AG10803 (cell line): ENCODE results near the gene SLC25A33.

Source experiments
- DNase-seq: peaks from one replicate; pipeline ENCODE4 v3.0.0; 2010; ENCODE audit warnings: low read depth
- H3K4me3 ChIP-seq: 2 replicates; pipeline ENCODE4 v1.5.1; 2011; ENCODE audit warnings: mild to moderate bottlenecking, low read length, control low read depth
- CTCF ChIP-seq: conservative IDR thresholded peaks from 2 replicates; pipeline ENCODE4 v1.5.1; 2011; ENCODE audit warnings: mild to moderate bottlenecking, low read length, control low read depth, inconsistent platforms

SLC25A33 gene

GRCh38 chr1:9539165-9539828 lies at the start of gene SLC25A33:
Gene SLC25A33 (plus strand): TSS chr1:9539465. CDS start chr1:9539692, 227 bp downstream.
- no peak for TF ChIP-seq CTCF
- peak within 1 kb of the TSS; percentile 79 for H3K4me3 ChIP-seq
- peak; percentile 95 for DNase-seq

- peak; percentile 90 for TF ChIP-seq CTCF
- DNase-seq = peak; percentile 75
- H3K4me3 ChIP-seq = no peak overlapping the region
Observed at GRCh38 chr1:9490605-9491339, 48.5 kb upstream of the SLC25A33 start.

GRCh38 chr1:9493326-9493725 lies 45.9 kb upstream of the SLC25A33 start:
- H3K4me3 ChIP-seq = no peak overlapping the region
- TF ChIP-seq CTCF = no peak
- no peak for DNase-seq

- peak overlapping the region; percentile 33 for H3K4me3 ChIP-seq
- peak; percentile 33 for DNase-seq
- peak; percentile 66 for TF ChIP-seq CTCF
Observed at GRCh38 chr1:9494936-9495758, 44.1 kb upstream of the SLC25A33 start.

GRCh38 chr1:9495854-9496374 lies 43.4 kb upstream of the SLC25A33 start:
- no peak for TF ChIP-seq CTCF
- no peak overlapping the region for H3K4me3 ChIP-seq
- no peak for DNase-seq

- no peak overlapping the region for H3K4me3 ChIP-seq
- no peak for DNase-seq
- TF ChIP-seq CTCF = no peak
Observed at GRCh38 chr1:9500756-9501754, 38.2 kb upstream of the SLC25A33 start.
